HepG2 (cell line): ENCODE data around the gene NOCT. TPM values are rescaled to one million over a fixed set of nuclear protein-coding genes. Genes with fewer than 3 reads are reported as not detected.
A peak's percentile ranks its signal among the peaks of the same experiment; 100 is the strongest.

Experiments
- AHDC1 ChIP-seq: sonication (generic); formaldehyde crosslinking; IDR thresholded peaks from 2 replicates; pipeline ENCODE4 v1.5.1; 2020; ENCODE audit warnings: mild to moderate bottlenecking, missing genetic modification reagents, borderline replicate concordance
- EZH2 ChIP-seq: conservative IDR thresholded peaks from 2 replicates; pipeline ENCODE4 v1.6.1; 2012; ENCODE audit warnings: mild to moderate bottlenecking, low read depth, low read length, moderate library complexity
- GABPA ChIP-seq, 2 experiments: IDR thresholded peaks; 2 replicates each; pipeline ENCODE4 v1.6.1; 2011 to 2016; ENCODE audit warnings: low read depth in 2 of 2, low read length in 1 of 2, missing biosample characterization in 1 of 2, missing genetic modification characterization in 1 of 2
- GATAD1 ChIP-seq: IDR thresholded peaks from 2 replicates; pipeline ENCODE4 v1.6.1; 2016; ENCODE audit warnings: missing genetic modification reagents, missing compliant biosample characterization
- HMGA1 ChIP-seq: sonication (generic); formaldehyde crosslinking; conservative IDR thresholded peaks from 2 replicates; pipeline ENCODE4 v1.4.0; 2020; ENCODE audit warnings: missing genetic modification reagents
- IRF2 ChIP-seq: IDR thresholded peaks from 2 replicates; pipeline ENCODE4 v1.6.1; 2018; ENCODE audit warnings: missing genetic modification reagents, missing compliant biosample characterization
- SIN3B ChIP-seq: fragments of 150-350 bp; IDR thresholded peaks from 2 replicates; pipeline ENCODE4 v1.6.1; 2014; ENCODE audit warnings: low read length
- YY1 ChIP-seq: IDR thresholded peaks from 2 replicates; pipeline ENCODE4 v1.6.1; 2011; ENCODE audit warnings: low read length, low read depth, moderate library complexity, mild to moderate bottlenecking; ENCODE audit not compliant: insufficient read depth, insufficient replicate concordance
- ZBTB2 ChIP-seq: sonication (generic); formaldehyde crosslinking; IDR thresholded peaks from 2 replicates; pipeline ENCODE4 v1.8.0; 2022; ENCODE audit warnings: low read depth, missing genetic modification reagents
- ZC3H4 ChIP-seq: sonication (generic); formaldehyde crosslinking; IDR thresholded peaks from 2 replicates; pipeline ENCODE4 v1.4.0; 2020; ENCODE audit warnings: missing genetic modification reagents, borderline replicate concordance
- ZNF609 ChIP-seq: sonication (generic); formaldehyde crosslinking; IDR thresholded peaks from 2 replicates; pipeline ENCODE4 v1.4.0; 2020; ENCODE audit warnings: mild to moderate bottlenecking, missing genetic modification reagents, borderline replicate concordance
- polyA plus RNA-seq, 8 experiments: library from polyadenylated mRNA; depleted of rRNA in 3 of 8; stranded (reverse) in 7 of 8; unstranded in 1 of 8; fragments of >200 nt; fragmentation: Illumina TruSeq in 4 of 8; extraction: Trizol in 4 of 8; gene quantifications; 2 replicates each; pipeline versions ENCODE4 v1.2.1 to v1.2.3, GENCODE V29; 2011 to 2016; ENCODE audit warnings: low read depth in 4 of 8, missing spikeins in 1 of 8, mixed read lengths in 1 of 8; ENCODE audit not compliant: insufficient read depth in 1 of 8
- total RNA-seq, 5 experiments: library from RNA; depleted of rRNA; stranded (reverse); fragments of >200 nt; fragmentation: Illumina TruSeq; extraction: Trizol; gene quantifications; 2 replicates each; pipeline ENCODE4 v1.2.3, GENCODE V29; 2016; ENCODE audit warnings: low read depth in 1 of 5
- TF ChIP-seq, protein P1 (sequence below): sonication (generic); formaldehyde crosslinking; IDR thresholded peaks from 2 replicates; pipeline ENCODE4 v1.4.0; 2020; ENCODE audit warnings: missing genetic modification reagents

The NOCT gene
- total and polyA plus RNA-seq, 2 of the 13 experiments (the other 11 are each of a cell fraction or from before 2014, with no cell fraction given) = 3.6 to 13.1 TPM

- TF ChIP-seq AHDC1 (CRISPR knock-in tag) = peak; percentile 56
- TF ChIP-seq ZNF609 (CRISPR knock-in tag) = peak; percentile 38
- peak; percentile 70 for TF ChIP-seq GABPA (IDR thresholded peaks at IDR 0.05; ENCODE audit: low read depth, low read length)
- TF ChIP-seq GABPA (CRISPR knock-in tag; IDR thresholded peaks at IDR 0.05; ENCODE audit: low read depth) = peak; percentile 80
- no peak for TF ChIP-seq ZC3H4
- TF ChIP-seq IRF2 (CRISPR knock-in tag) = no peak; the same call in 1 of the 2 replicates
- TF ChIP-seq ZBTB2 (CRISPR knock-in tag) = peak; percentile 100
- no peak for TF ChIP-seq EZH2
- peak; percentile 83 for TF ChIP-seq YY1
- TF ChIP-seq SIN3B = no peak
- TF ChIP-seq, protein P1, sequence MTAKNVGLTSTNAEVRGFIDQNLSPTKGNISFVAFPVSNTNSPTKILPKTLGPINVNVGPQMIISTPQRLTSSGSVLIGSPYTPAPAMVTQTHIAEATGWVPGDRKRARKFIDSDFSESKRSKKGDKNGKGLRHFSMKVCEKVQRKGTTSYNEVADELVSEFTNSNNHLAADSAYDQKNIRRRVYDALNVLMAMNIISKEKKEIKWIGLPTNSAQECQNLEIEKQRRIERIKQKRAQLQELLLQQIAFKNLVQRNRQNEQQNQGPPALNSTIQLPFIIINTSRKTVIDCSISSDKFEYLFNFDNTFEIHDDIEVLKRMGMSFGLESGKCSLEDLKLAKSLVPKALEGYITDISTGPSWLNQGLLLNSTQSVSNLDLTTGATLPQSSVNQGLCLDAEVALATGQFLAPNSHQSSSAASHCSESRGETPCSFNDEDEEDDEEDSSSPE (CRISPR knock-in tag) = peak; percentile 42
- peak; percentile 48; the same call in 1 of the 2 replicates for TF ChIP-seq GATAD1
- TF ChIP-seq HMGA1 (CRISPR knock-in tag) = no peak
These were observed 68.6 kb downstream of the NOCT start (continued) for GRCh38 chr4:139083956-139084803.
